Body of pancreas (tissue), 4 donors: ENCODE data around the gene ENPP3. TPM values are rescaled to one million over a fixed set of nuclear protein-coding genes. Genes with fewer than 3 reads are reported as not detected.

Source experiments
- ATAC-seq: fragments of 150-250 bp; one replicate; pipeline ENCODE4 v1.9.1; 2016
- DNase-seq, 4 donors: peaks; one replicate each; pipeline ENCODE4 v3.0.0-alpha.2; 2019
- H3K27ac ChIP-seq, 4 donors: fragments of 200-600 bp; sonication (generic); 1 replicate in 3 of 4; 2 replicates in 1 of 4; pipeline versions ENCODE4 v1.5.1 to v1.6.1; 2016 to 2019; ENCODE audit warnings: mild to moderate bottlenecking in 1 of 4, mixed read lengths in 1 of 4, moderate library complexity in 1 of 4
- H3K27me3 ChIP-seq, 2 donors: fragments of 200-600 bp; sonication (generic); one replicate each; pipeline ENCODE4 v1.6.0; 2016; ENCODE audit warnings: mild to moderate bottlenecking in 1 of 2
- H3K36me3 ChIP-seq, 2 donors: fragments of 200-600 bp; sonication (generic); replicated peaks in 1 of 2; 2 replicates each; pipeline ENCODE4 v1.5.1; 2016; ENCODE audit warnings: low read depth in 2 of 2; ENCODE audit not compliant: insufficient read depth in 1 of 2
- H3K4me1 ChIP-seq: fragments of 200-600 bp; sonication (generic); one replicate; pipeline ENCODE4 v1.6.0; 2016
- H3K4me3 ChIP-seq, 2 donors: fragments of 200-600 bp; sonication (generic); 1 replicate in 1 of 2; 2 replicates in 1 of 2; pipeline ENCODE4 v1.5.1; 2016 to 2019
- H3K9me3 ChIP-seq, 3 donors: fragments of 200-600 bp; sonication (generic); 1 replicate in 2 of 3; 2 replicates in 1 of 3; pipeline ENCODE4 v1.5.1; 2016
- POLR2A ChIP-seq, 3 donors: fragments of 450-650 bp; IDR thresholded peaks; one replicate each; pipeline ENCODE4 v1.6.1; 2016; ENCODE audit warnings: antibody characterized with exemption in 3 of 3, mild to moderate bottlenecking in 2 of 3
- WGBS, 2 donors: methylation state at CpG; one replicate each; pipeline ENCODE4 v1.1.5; 2017; 5-methylcytosine and 5-hydroxymethylcytosine counted together
- intact Hi-C: fragments of 100-400 bp; cut with DNase I; formaldehyde crosslinking; loops from one replicate; pipeline ENCODE4 v1.15.1; 2023
- total RNA-seq, 2 donors: library from RNA; depleted of rRNA; stranded (reverse); fragments of >200 nt; gene quantifications; one replicate each; pipeline ENCODE4 v1.1.0, GENCODE V29; 2016
- TF ChIP-seq, protein P1 (sequence below), 7 experiments: fragments of 450-650 bp in 4 of 7; fragments of 200-600 bp in 3 of 7; sonication (generic) in 3 of 7; IDR thresholded peaks; one replicate each; pipeline ENCODE4 v1.5.1; 2016 to 2019; ENCODE audit warnings: antibody characterized with exemption in 7 of 7

The ENPP3 gene
- total RNA-seq, 2 donors from 2014 or later, result 0.26 TPM; not detected in 1

DNA sequence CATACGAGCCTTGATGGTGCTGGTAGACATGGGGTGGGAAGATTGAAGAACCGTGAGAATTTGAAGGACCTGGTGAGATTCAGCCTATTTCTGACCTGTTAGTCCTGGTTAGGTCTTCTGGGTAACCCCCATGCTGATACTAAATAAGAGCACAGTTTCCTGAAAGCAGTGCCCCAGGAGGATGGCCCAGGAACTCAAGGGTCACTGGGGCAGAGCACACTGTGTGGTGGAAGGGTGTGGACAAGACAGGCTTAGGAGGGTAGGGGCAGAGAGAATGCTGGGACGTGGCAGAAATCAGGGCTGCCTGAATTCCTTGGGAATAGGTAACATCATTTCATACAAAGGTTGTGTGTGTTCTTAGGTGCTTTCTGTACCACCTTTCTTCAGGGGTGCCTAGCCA, 138.8 kb downstream of the ENPP3 start:
- no peaks in the 10 kb centered on the region for H3K27me3 ChIP-seq
- ATAC-seq (no peak), DNase-seq (no peak)
- H3K36me3 ChIP-seq, result no peaks in the 10 kb centered on the region
- no peak overlapping the region for H3K27ac ChIP-seq
- intact Hi-C loops, result no loop called here
- no peaks in the 10 kb centered on the region for H3K9me3 ChIP-seq
- TF ChIP-seq, protein P1, sequence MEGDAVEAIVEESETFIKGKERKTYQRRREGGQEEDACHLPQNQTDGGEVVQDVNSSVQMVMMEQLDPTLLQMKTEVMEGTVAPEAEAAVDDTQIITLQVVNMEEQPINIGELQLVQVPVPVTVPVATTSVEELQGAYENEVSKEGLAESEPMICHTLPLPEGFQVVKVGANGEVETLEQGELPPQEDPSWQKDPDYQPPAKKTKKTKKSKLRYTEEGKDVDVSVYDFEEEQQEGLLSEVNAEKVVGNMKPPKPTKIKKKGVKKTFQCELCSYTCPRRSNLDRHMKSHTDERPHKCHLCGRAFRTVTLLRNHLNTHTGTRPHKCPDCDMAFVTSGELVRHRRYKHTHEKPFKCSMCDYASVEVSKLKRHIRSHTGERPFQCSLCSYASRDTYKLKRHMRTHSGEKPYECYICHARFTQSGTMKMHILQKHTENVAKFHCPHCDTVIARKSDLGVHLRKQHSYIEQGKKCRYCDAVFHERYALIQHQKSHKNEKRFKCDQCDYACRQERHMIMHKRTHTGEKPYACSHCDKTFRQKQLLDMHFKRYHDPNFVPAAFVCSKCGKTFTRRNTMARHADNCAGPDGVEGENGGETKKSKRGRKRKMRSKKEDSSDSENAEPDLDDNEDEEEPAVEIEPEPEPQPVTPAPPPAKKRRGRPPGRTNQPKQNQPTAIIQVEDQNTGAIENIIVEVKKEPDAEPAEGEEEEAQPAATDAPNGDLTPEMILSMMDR (IDR thresholded peaks at IDR 0.05), result no peak
- TF ChIP-seq POLR2A (IDR thresholded peaks at IDR 0.05), result no peak
- H3K4me3 ChIP-seq, result no peak overlapping the region
- WGBS, 2 donors, result 74 to 86% methylated on average over 3 of the region's 3 CpGs
- no peaks in the 10 kb centered on the region for H3K4me1 ChIP-seq

DNA sequence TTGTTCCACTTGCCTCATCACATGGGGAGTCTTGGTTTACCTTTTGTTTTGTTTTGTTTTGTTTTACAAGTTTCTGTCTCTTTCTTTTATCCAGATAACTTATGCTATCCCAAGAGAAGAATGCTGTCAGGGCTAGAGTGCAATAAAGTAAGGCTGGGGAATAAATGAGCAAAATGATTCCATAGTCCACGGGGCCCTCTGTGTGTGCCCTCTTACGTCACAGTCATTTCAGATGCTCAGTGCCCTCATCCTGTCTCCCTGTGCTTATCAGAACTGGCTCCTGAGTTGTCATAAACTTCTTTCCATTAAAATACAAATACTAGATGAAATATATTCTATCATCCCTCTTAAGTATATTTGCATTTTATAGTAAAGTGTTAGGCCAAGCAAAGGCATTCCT, 139.9 kb downstream of the ENPP3 start:
- no peak for ATAC-seq
- 81 to 82% methylated on average over 2 of the region's 2 CpGs for WGBS, 2 donors
- TF ChIP-seq, protein P1 (IDR thresholded peaks at IDR 0.05), result no peak
- TF ChIP-seq POLR2A (IDR thresholded peaks at IDR 0.05), result no peak

DNA sequence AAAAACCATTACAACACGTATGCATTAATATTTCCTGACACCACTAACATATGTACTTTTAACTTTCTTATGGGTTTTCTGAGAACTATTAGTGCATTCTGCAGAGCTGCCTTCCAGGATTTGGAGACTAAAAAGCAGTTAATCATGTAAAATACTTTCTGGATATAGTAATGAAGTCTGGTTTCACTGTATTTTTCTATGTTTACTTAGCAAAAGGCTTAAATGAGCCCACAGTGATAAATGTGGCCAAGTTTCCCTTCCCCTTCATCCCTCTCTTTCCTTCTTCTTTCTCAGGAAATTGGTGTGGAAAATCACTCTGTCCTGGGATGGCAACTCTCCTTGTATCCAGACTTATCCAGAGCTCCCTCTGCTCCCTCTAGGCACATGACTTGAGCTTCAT, 141.1 kb downstream of the ENPP3 start:
- no peaks in the 10 kb centered on the region for H3K9me3 ChIP-seq
- no peak for DNase-seq
- WGBS, 2 donors, result 71% methylated on average over 1 of the region's 1 CpG
- ATAC-seq, result no peak
- intact Hi-C loops, result no loop called here
- TF ChIP-seq, protein P1 (IDR thresholded peaks at IDR 0.05), result no peak
- no peak for TF ChIP-seq POLR2A (IDR thresholded peaks at IDR 0.05)
- H3K27ac ChIP-seq, result no peak overlapping the region
- no peaks in the 10 kb centered on the region for H3K4me1 ChIP-seq
- H3K36me3 ChIP-seq, result no peaks in the 10 kb centered on the region
- no peak overlapping the region for H3K4me3 ChIP-seq
- no peaks in the 10 kb centered on the region for H3K27me3 ChIP-seq

More for the DNA sequence above, 139.9 kb downstream of the ENPP3 start:
- no peaks in the 10 kb centered on the region for H3K9me3 ChIP-seq
- intact Hi-C loops, result no loop called here
- no peak overlapping the region for H3K4me3 ChIP-seq
- H3K27me3 ChIP-seq, result no peaks in the 10 kb centered on the region
- no peaks in the 10 kb centered on the region for H3K4me1 ChIP-seq
- H3K27ac ChIP-seq, result no peak overlapping the region
- no peak for DNase-seq
- no peaks in the 10 kb centered on the region for H3K36me3 ChIP-seq

DNA sequence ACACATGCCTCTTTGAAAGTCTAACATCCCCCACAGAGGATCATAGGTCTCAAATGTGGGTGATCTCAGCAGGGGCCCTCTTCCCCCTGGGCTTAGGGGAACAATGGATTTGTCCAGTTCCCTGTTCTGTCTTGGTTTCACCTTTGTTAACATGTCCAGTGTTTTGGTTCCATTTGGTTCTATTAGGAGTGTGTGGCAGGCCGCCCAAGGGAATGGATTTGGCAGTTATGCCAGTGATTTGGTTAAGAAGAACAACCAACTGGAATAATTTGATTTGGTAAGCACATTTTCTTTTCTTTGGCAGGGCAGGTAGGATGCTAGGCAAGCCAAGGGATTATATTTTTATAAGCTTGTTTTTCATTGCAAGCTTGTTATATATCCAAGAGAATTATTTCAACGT, 142.2 kb downstream of the ENPP3 start:
- intact Hi-C loops, result no loop called here
- no peak for ATAC-seq

DNA sequence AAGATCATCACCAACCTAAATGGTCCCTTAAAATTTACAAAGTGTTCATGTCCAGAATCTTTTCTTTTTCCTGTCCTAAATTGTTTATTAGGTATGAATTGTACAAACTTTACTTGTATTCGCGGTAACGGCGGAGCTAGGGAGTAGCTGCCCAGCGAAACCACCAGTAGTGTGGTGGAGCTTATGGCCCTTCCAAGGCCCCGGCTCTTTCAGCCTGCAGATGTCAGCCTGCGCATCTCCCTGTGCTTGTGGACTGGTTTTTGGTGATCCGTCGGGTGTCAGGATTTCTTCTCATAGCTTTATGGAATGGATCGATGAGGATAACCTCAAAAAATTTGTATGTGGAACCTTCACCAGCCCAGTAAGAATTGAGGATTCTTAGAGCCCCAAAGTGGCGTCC, 143.5 kb downstream of the ENPP3 start:
- intact Hi-C loops, result loop anchor here (10.0 kb wide), 1 partner anchor 134 kb away; no protein-coding TSS in a partner anchor
- no peaks in the 10 kb centered on the region for H3K27me3 ChIP-seq
- WGBS, 2 donors, result 88% methylated on average over 11 of the region's 11 CpGs

More for the DNA sequence above, 142.2 kb downstream of the ENPP3 start:
- no peak overlapping the region for H3K4me3 ChIP-seq
- no peak for DNase-seq
- H3K9me3 ChIP-seq, result no peaks in the 10 kb centered on the region
- H3K4me1 ChIP-seq, result no peaks in the 10 kb centered on the region
- H3K36me3 ChIP-seq, result no peaks in the 10 kb centered on the region
- no peak for TF ChIP-seq POLR2A (IDR thresholded peaks at IDR 0.05)
- H3K27me3 ChIP-seq, result no peaks in the 10 kb centered on the region
- no peak overlapping the region for H3K27ac ChIP-seq
- 77 to 79% methylated on average over 2 of the region's 2 CpGs for WGBS, 2 donors

More for the DNA sequence above, 143.5 kb downstream of the ENPP3 start:
- TF ChIP-seq POLR2A (IDR thresholded peaks at IDR 0.05), result no peak
- TF ChIP-seq, protein P1 (IDR thresholded peaks at IDR 0.05), result no peak
- Histone ChIP-seq H3K4me3 (no peak overlapping the region), H3K36me3 (no peaks in the 10 kb centered on the region), H3K27ac (no peak overlapping the region), H3K4me1 (no peaks in the 10 kb centered on the region), H3K9me3 (no peaks in the 10 kb centered on the region)
- ATAC-seq, result no peak
- no peak for DNase-seq
